HepG2 (cell line): Measurements from ENCODE around the gene PRKAG1. TPM values are rescaled to one million over a fixed set of nuclear protein-coding genes. Genes with fewer than 3 reads are reported as not detected.

ENCODE experiments used
- ATAC-seq: fragments of 200-7000 bp; cut with Tn5 transposase; 3 replicates; pipeline ENCODE4 v1.9.1; 2020; ENCODE audit warnings: mild to moderate bottlenecking, moderate library complexity
- BruUV-seq: library from RNA; stranded (reverse); fragments of 400-500 nt; replicated peaks from 2 replicates; lab custom pipeline; 2021; lab: Mats Ljungman, UMichigan
- CTCF ChIA-PET: fragments of 300-600 bp; formaldehyde crosslinking; extraction: SDS; loops from one replicate; lab custom pipeline; 2021; ENCODE audit warnings: low total read pairs, inconsistent platforms, low intra/inter-chr PET ratio; lab: Yijun Ruan, JAX
- POLR2A ChIA-PET: fragments of 350-600 bp; sonication (Branson Sonifier 250); formaldehyde crosslinking; loops from one replicate; lab custom pipeline; 2020; ENCODE audit warnings: antibody characterized with exemption, inconsistent platforms; lab: Yijun Ruan, JAX
- DNase-seq: peaks from one replicate; pipeline ENCODE4 v3.0.0-alpha.2; 2015; ENCODE audit warnings: low spot score
- FAIRE-seq: peaks from 3 replicates; lab custom pipeline; 2011; peaks lifted over from hg19 to GRCh38; lab: Jason Lieb, UNC
- H2AFZ ChIP-seq: one replicate; pipeline ENCODE4 v1.6.1; 2011; ENCODE audit warnings: low read length, inconsistent platforms
- H3K27ac ChIP-seq: fragments of 300-600 bp; 3 replicates; pipeline ENCODE4 v1.8.0; 2011; ENCODE audit warnings: mixed run types, mild to moderate bottlenecking, mixed read lengths, low read length, inconsistent platforms; ENCODE audit not compliant: insufficient read depth; ENCODE audit errors: extremely low read length
- H3K27me3 ChIP-seq, 2 experiments: fragments of 200-600 bp in 1 of 2; 2 replicates in 1 of 2; 3 replicates in 1 of 2; pipeline versions ENCODE4 v1.6.0 to v1.8.0; 2011; ENCODE audit warnings: low read length in 2 of 2, mild to moderate bottlenecking in 2 of 2, moderate library complexity in 2 of 2, inconsistent platforms in 1 of 2; ENCODE audit not compliant: insufficient read depth in 2 of 2, control insufficient read depth in 1 of 2
- H3K36me3 ChIP-seq, 2 experiments: fragments of 200-600 bp in 1 of 2; replicated peaks in 1 of 2; 2 replicates in 1 of 2; 3 replicates in 1 of 2; pipeline versions ENCODE4 v1.5.1 to v1.8.0; 2011; ENCODE audit warnings: low read length in 2 of 2, inconsistent platforms in 1 of 2; ENCODE audit not compliant: insufficient read depth in 2 of 2, control insufficient read depth in 1 of 2
- H3K4me1 ChIP-seq: 2 replicates; pipeline ENCODE4 v1.5.1; 2012; ENCODE audit warnings: low read length, inconsistent platforms; ENCODE audit not compliant: insufficient read depth
- H3K4me2 ChIP-seq: 2 replicates; pipeline ENCODE4 v1.6.0; 2011; ENCODE audit warnings: low read depth, low read length, inconsistent platforms
- H3K4me3 ChIP-seq, 3 experiments: fragments of 200-600 bp in 1 of 3; sonication (generic), shearing (Covaris generic) in 1 of 3; replicated peaks in 1 of 3; 2 replicates each; pipeline ENCODE4 v1.5.1; 2011 to 2016; ENCODE audit warnings: low read length in 3 of 3, inconsistent platforms in 2 of 3, low read depth in 2 of 3, mild to moderate bottlenecking in 2 of 3, control low read depth in 1 of 3, mixed read lengths in 1 of 3; ENCODE audit not compliant: insufficient read depth in 1 of 3
- H3K79me2 ChIP-seq: one replicate; pipeline ENCODE4 v1.6.1; 2011; ENCODE audit warnings: low read length, inconsistent platforms; ENCODE audit not compliant: insufficient read depth
- H3K9ac ChIP-seq: 2 replicates; pipeline ENCODE4 v1.6.0; 2011; ENCODE audit warnings: mild to moderate bottlenecking, low read depth, low read length, inconsistent platforms; ENCODE audit not compliant: insufficient read depth
- H3K9me3 ChIP-seq: 2 replicates; pipeline ENCODE4 v1.5.1; 2012; ENCODE audit warnings: mild to moderate bottlenecking, low read length
- H4K20me1 ChIP-seq: 2 replicates; pipeline ENCODE4 v1.6.0; 2011; ENCODE audit warnings: inconsistent platforms, mild to moderate bottlenecking, low read length, moderate library complexity; ENCODE audit not compliant: insufficient read depth
- CREM ChIP-seq, 2 experiments: sonication (generic) in 1 of 2; formaldehyde crosslinking in 1 of 2; IDR thresholded peaks; 2 replicates each; pipeline versions ENCODE4 v1.4.0 to v1.6.1; 2016 to 2020; ENCODE audit warnings: antibody characterized with exemption in 1 of 2, mild to moderate bottlenecking in 1 of 2, missing genetic modification reagents in 1 of 2
- E2F2 ChIP-seq: sonication (generic); formaldehyde crosslinking; IDR thresholded peaks from 2 replicates; pipeline ENCODE4 v1.4.0; 2020; ENCODE audit warnings: missing genetic modification reagents, borderline replicate concordance
- HES4 ChIP-seq: sonication (generic); formaldehyde crosslinking; IDR thresholded peaks from 2 replicates; pipeline ENCODE4 v1.9.0; 2021; ENCODE audit warnings: mild to moderate bottlenecking, missing genetic modification reagents, borderline replicate concordance
- MIXL1 ChIP-seq: IDR thresholded peaks from 2 replicates; pipeline ENCODE4 v1.6.1; 2016
- MYPOP ChIP-seq: sonication (generic); formaldehyde crosslinking; IDR thresholded peaks from 2 replicates; pipeline ENCODE4 v1.8.1; 2023; ENCODE audit warnings: mild to moderate bottlenecking, moderate library complexity, missing genetic modification reagents
- NR2F6 ChIP-seq, 2 experiments: IDR thresholded peaks; 2 replicates each; pipeline ENCODE4 v1.6.1; 2016; ENCODE audit warnings: antibody characterized with exemption in 1 of 2, mild to moderate bottlenecking in 1 of 2
- PBX3 ChIP-seq: sonication (generic); formaldehyde crosslinking; IDR thresholded peaks from 2 replicates; pipeline ENCODE4 v1.8.1; 2023; ENCODE audit warnings: missing genetic modification reagents, inconsistent platforms, borderline replicate concordance
- POLR2G ChIP-seq: fragments of 200-400 bp; formaldehyde crosslinking; IDR thresholded peaks from 2 replicates; pipeline ENCODE4 v1.6.1; 2018; ENCODE audit warnings: mild to moderate bottlenecking, low read depth, low read length, moderate library complexity
- SAFB2 ChIP-seq: sonication (generic); formaldehyde crosslinking; IDR thresholded peaks from 2 replicates; pipeline ENCODE4 v1.5.1; 2020; ENCODE audit warnings: missing genetic modification reagents, low read depth, mild to moderate bottlenecking, borderline replicate concordance
- SMAD3 ChIP-seq: sonication (generic); formaldehyde crosslinking; IDR thresholded peaks from 2 replicates; pipeline ENCODE4 v1.4.0; 2020; ENCODE audit warnings: missing genetic modification reagents
- STAT5B ChIP-seq: sonication (generic); formaldehyde crosslinking; IDR thresholded peaks from 2 replicates; pipeline ENCODE4 v1.4.0; 2020; ENCODE audit warnings: missing genetic modification reagents
- TGIF2 ChIP-seq: IDR thresholded peaks from 2 replicates; pipeline ENCODE4 v1.6.1; 2016; ENCODE audit warnings: control low read depth, missing compliant biosample characterization
- THAP11 ChIP-seq: IDR thresholded peaks from 2 replicates; pipeline ENCODE4 v1.6.1; 2016; ENCODE audit warnings: missing biosample characterization, missing genetic modification reagents
- ZFP41 ChIP-seq: sonication (generic); formaldehyde crosslinking; IDR thresholded peaks from 2 replicates; pipeline ENCODE4 v1.4.0; 2020; ENCODE audit warnings: mild to moderate bottlenecking, missing genetic modification reagents, borderline replicate concordance
- ZNF512 ChIP-seq: sonication (generic); formaldehyde crosslinking; IDR thresholded peaks from 2 replicates; pipeline ENCODE4 v1.4.0; 2020; ENCODE audit warnings: mild to moderate bottlenecking, missing genetic modification reagents
- ZNF75D ChIP-seq: sonication (generic); formaldehyde crosslinking; IDR thresholded peaks from 2 replicates; pipeline ENCODE4 v1.8.1; 2023; ENCODE audit warnings: missing genetic modification reagents, mild to moderate bottlenecking, borderline replicate concordance
- ZSCAN30 ChIP-seq: sonication (generic); formaldehyde crosslinking; IDR thresholded peaks from 2 replicates; pipeline ENCODE4 v1.5.0; 2020; ENCODE audit warnings: mild to moderate bottlenecking, missing genetic modification reagents
- WGBS: methylation state at CpG from one replicate; pipeline ENCODE4 v1.1.6; 2017; ENCODE audit warnings: low lambda C conversion rate; 5-methylcytosine and 5-hydroxymethylcytosine counted together
- in situ Hi-C: cut with HindIII; loops from 2 replicates; pipeline ENCODE4 v1.10.0; 2017; ENCODE audit warnings: low pct_unique_long_range_greater_than_20kb; ENCODE audit not compliant: extremely low pct_ligation_motif_present
- intact Hi-C: fragments of 100-400 bp; cut with micrococcal nuclease; formaldehyde crosslinking; loops from one replicate; pipeline ENCODE4 v1.10.0; 2022; ENCODE audit not compliant: unreplicated experiment
- polyA plus RNA-seq, 8 experiments: library from polyadenylated mRNA; depleted of rRNA in 3 of 8; stranded (reverse) in 7 of 8; unstranded in 1 of 8; fragments of >200 nt; fragmentation: Illumina TruSeq in 4 of 8; extraction: Trizol in 4 of 8; gene quantifications; 2 replicates each; pipeline versions ENCODE4 v1.2.1 to v1.2.3, GENCODE V29; 2011 to 2016; ENCODE audit warnings: low read depth in 4 of 8, missing spikeins in 1 of 8, mixed read lengths in 1 of 8; ENCODE audit not compliant: insufficient read depth in 1 of 8
- total RNA-seq, 5 experiments: library from RNA; depleted of rRNA; stranded (reverse); fragments of >200 nt; fragmentation: Illumina TruSeq; extraction: Trizol; gene quantifications; 2 replicates each; pipeline ENCODE4 v1.2.3, GENCODE V29; 2016; ENCODE audit warnings: low read depth in 1 of 5

PRKAG1 gene
- total and polyA plus RNA-seq, 2 of the 13 experiments (the other 11 are each of a cell fraction or from before 2014, with no cell fraction given) = 26.1 to 32.8 TPM

- ChIA-PET CTCF (no interaction called here), POLR2A (interaction anchor here (2.0 kb wide), 1 partner anchor 9 kb away, joined by 10 read pairs; the partner anchor contains the start of gene RHEBL1)
- peak within 1 kb of the TSS; percentile 93 for H2AFZ ChIP-seq
- no peaks in the 10 kb centered on the region; a peak in 1 of 5 replicates for H3K27me3 ChIP-seq
- H3K9ac ChIP-seq = peak within 1 kb of the TSS; percentile 98
- in situ Hi-C loops = no loop called here
- H3K27ac ChIP-seq = peak within 1 kb of the TSS; percentile 94
- H4K20me1 ChIP-seq = peaks cover 39% of the 10 kb centered on the region
- intact Hi-C loops = loop anchor here (5.0 kb wide), 1 partner anchor 48 kb away; no protein-coding TSS in a partner anchor
- ATAC-seq (peak; percentile 73), FAIRE-seq (no peak), DNase-seq (peak; percentile 84)
- H3K36me3 ChIP-seq = peaks cover 2 to 4% of the 10 kb centered on the region in 2 experiments; a peak in 2 of 5 replicates
- 0% methylated on average over 20 of the region's 74 CpGs for WGBS
- peaks cover 51% of the 10 kb centered on the region for H3K79me2 ChIP-seq
- peak within 1 kb of the TSS; percentile 98 for H3K4me2 ChIP-seq
- peaks cover 59% of the 10 kb centered on the region for H3K4me1 ChIP-seq
- BruUV-seq = TSS peak; percentile 58
- no peaks in the 10 kb centered on the region for H3K9me3 ChIP-seq
- H3K4me3 ChIP-seq = peak within 1 kb of the TSS; percentile 95 to 100 (median 98)
- TF ChIP-seq ZNF75D (peak; percentile 82; the same call in 1 of the 2 replicates), THAP11 (CRISPR knock-in tag) (peak; percentile 97), SMAD3 (CRISPR knock-in tag) (peak; percentile 80), PBX3 (no peak), TGIF2 (CRISPR knock-in tag) (peak; percentile 89), NR2F6 (IDR thresholded peaks at IDR 0.05) (peak; percentile 39; the same call in 1 of the 2 replicates), NR2F6 (CRISPR knock-in tag; IDR thresholded peaks at IDR 0.05) (peak; percentile 57; the same call in 1 of the 2 replicates), POLR2G (peak; percentile 80), ZSCAN30 (CRISPR knock-in tag) (peak; percentile 74), ZNF512 (CRISPR knock-in tag) (peak; percentile 20; the same call in 1 of the 2 replicates), ZFP41 (CRISPR knock-in tag) (no peak), MYPOP (CRISPR knock-in tag) (peak; percentile 83; the same call in 1 of the 2 replicates), MIXL1 (CRISPR knock-in tag) (0 out of 2 replicates have a peak, but pooled peaks have one; percentile 31), HES4 (CRISPR knock-in tag) (peak; percentile 83), SAFB2 (peak; percentile 77; the same call in 1 of the 2 replicates), E2F2 (CRISPR knock-in tag) (no peak), CREM (IDR thresholded peaks at IDR 0.05) (peak; percentile 92), CREM (CRISPR knock-in tag; IDR thresholded peaks at IDR 0.05) (peak; percentile 61; the same call in 1 of the 2 replicates), STAT5B (CRISPR knock-in tag) (no peak)
These were observed 41.9 kb upstream of the PRKAG1 start, which contains the start of gene KMT2D for GRCh38 chr12:49060237-49061156. TSS of gene KMT2D (minus strand) at chr12:49060794. CDS start at chr12:49055324, 5,470 bp downstream.
